T-helper 22 cell (primary cell): ENCODE measurements around the gene LRPAP1.

Experiments used
- DNase-seq: peaks from one replicate; pipeline ENCODE4 v3.0.0-alpha.2; 2020; ENCODE audit warnings: low read depth

Gene LRPAP1

DNA sequence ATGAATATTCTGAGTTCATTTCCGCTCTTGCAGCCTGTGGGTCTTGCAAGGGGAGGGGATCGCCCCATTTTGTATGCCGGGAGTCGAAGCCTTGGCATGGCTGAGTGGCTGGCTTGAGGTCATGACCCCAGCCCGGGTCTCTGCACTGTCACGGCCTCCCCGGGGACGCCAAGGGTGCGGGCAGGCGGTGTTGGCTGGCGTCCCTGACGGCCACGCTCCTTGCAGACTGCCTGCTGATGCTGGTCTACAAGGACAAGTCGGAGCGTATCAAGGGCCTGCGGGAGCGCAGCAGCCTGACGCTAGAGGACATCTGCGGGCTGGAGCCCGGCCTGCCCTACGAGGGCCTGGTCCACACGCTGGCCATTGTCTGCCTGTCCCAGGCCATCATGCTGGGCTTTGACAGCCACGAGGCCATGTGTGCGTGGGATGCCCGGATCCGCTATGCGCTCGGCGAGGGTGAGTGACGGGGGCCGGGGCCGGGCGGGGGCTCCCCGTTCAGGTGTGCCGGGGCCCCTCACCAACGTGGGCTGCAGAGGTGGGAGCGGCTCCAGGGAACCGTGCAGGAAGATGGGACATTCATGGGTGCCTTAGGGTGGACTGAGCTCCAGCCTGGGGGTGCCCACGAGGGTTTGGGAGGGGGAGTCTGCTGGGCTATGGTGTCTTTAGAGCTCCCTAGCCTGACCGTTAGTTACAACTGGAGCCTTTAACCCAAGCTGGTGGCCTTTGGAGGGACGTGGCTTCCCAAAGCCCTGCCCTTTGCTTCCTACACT lies 58.9 kb downstream of the LRPAP1 start:
- DNase-seq: no peak

GRCh38 chr4:3472411-3473141 lies 59.6 kb downstream of the LRPAP1 start:
- DNase-seq: no peak

- DNase-seq: no peak
These were observed 60.3 kb downstream of the LRPAP1 start for GRCh38 chr4:3471886-3472285.

- DNase-seq: no peak
These were observed 61.0 kb downstream of the LRPAP1 start for GRCh38 chr4:3471098-3471760.

GRCh38 chr4:3470244-3471097 lies 61.8 kb downstream of the LRPAP1 start:
- DNase-seq: no peak

- no peak for DNase-seq
These were observed 62.6 kb downstream of the LRPAP1 start for GRCh38 chr4:3469386-3470243.

- DNase-seq: no peak
These were observed 63.4 kb downstream of the LRPAP1 start for GRCh38 chr4:3468804-3469203.

GRCh38 chr4:3468154-3468553 lies 64.1 kb downstream of the LRPAP1 start:
- no peak for DNase-seq

- no peak for DNase-seq
These were observed 64.6 kb downstream of the LRPAP1 start for GRCh38 chr4:3467601-3468031.

- DNase-seq: no peak
These were observed 65.3 kb downstream of the LRPAP1 start for GRCh38 chr4:3466691-3467600.

GRCh38 chr4:3465698-3466671 lies 66.2 kb downstream of the LRPAP1 start:
- no peak for DNase-seq

GRCh38 chr4:3464911-3465697 lies 67.1 kb downstream of the LRPAP1 start:
- DNase-seq: no peak

GRCh38 chr4:3464349-3464905 lies 67.8 kb downstream of the LRPAP1 start:
- DNase-seq: no peak

DNA sequence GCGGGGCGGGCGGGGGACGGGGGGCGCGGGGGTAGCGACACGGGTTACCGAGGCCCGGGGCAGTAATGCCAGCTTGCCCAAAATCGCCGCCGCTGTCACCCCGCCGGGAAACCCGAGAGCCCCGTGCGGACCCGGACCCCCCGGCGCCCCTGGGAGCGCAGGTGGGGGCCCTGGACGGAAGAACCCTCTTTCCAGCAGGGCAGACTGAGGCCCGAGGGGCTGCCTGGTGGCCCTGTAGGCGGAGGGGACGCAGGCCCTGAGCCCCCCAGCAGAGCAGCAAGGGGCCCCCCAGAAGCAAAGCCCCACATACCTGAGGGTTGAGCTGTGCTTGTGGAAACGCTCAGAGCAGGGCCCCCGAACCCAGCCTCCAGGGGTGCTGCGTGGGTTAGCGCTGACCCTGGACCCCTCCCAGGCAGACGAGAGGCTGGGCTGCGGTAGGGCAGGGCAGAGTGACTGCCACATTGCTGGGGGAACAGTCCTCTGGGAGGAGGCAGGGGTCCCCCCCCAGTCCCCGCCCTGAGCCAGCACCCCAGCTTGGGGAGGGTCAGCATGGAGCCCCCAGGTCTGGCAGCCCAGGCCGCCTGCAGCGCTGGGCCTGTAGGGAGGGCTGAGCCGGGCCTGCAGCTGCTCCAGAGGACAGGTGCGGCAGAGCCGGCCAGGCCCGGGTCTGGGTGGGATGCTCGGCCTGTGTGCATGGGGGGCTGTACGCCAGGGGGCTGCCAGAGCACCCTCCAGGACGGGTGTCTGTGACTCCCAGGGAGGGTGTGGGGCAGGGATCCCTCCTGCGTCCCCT lies 68.5 kb downstream of the LRPAP1 start:
- DNase-seq: no peak

- no peak for DNase-seq
These were observed 69.3 kb downstream of the LRPAP1 start, which contains the start of gene DOK7 for GRCh38 chr4:3462790-3463415. DOK7 (plus strand) TSS chr4:3463306; CDS start chr4:3463376, 70 bp downstream.

GRCh38 chr4:3462321-3462789 lies 69.9 kb downstream of the LRPAP1 start:
- DNase-seq: no peak
